ENCODE measurements around the gene FRS2.

DNA sequence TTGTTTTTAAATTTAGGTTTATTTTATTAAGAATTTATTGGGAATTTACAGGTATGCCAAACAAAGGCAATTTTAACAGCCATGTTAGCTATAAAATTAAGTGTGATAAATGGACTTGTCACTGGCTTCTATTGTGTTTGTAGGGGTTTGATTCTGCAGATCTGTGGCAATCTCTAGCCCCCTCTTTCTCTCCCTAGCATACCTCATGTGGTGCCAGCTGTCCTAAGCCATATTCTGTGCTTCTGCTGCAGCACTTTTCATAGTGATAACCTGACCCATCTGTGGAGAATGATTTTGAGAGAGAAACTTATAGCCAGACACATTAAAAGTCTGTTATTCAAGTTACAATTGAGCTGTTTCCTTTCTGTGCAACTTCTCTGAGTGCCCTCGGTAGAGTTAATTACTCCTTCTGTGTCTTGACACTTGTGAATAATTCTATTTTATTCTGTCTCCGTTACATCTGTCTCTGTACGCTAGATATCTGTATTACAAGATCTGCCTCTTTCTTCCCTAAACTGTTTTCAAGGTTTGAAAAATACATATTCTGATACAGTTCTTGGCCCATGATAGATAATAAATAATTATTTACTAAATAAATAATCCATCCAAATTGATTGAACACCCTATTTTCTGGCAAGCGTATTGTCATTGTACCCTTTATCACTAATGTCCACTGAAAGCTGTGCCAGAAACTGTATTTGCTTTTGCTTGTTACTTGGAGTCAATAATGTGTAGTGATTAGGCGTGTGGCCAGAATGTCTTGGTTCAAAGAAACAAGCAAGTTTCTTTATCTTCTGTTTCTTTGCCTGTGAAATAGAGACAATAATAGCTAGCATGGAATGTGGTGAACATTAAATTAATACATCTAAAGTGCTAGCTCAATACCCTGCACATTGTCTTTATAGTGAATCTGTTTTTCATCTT, 40.0 kb downstream of the FRS2 start:
- TF ChIP-seq, protein P1, sequence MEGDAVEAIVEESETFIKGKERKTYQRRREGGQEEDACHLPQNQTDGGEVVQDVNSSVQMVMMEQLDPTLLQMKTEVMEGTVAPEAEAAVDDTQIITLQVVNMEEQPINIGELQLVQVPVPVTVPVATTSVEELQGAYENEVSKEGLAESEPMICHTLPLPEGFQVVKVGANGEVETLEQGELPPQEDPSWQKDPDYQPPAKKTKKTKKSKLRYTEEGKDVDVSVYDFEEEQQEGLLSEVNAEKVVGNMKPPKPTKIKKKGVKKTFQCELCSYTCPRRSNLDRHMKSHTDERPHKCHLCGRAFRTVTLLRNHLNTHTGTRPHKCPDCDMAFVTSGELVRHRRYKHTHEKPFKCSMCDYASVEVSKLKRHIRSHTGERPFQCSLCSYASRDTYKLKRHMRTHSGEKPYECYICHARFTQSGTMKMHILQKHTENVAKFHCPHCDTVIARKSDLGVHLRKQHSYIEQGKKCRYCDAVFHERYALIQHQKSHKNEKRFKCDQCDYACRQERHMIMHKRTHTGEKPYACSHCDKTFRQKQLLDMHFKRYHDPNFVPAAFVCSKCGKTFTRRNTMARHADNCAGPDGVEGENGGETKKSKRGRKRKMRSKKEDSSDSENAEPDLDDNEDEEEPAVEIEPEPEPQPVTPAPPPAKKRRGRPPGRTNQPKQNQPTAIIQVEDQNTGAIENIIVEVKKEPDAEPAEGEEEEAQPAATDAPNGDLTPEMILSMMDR (IDR thresholded peaks at IDR 0.05; ENCODE audit: low read length): no peak
- TF ChIP-seq EZH2 (optimal IDR thresholded peaks at IDR 0.05; ENCODE audit: low read depth, low read length) (no peak), EZH2phosphoT487 (IDR thresholded peaks at IDR 0.05; ENCODE audit: low read length) (no peak)

All from MM.1S (cell line).